GM19455 (cell line): ENCODE results near the gene YIF1A.
A peak's percentile ranks its signal among the peaks of the same experiment; 100 is the strongest.
"Not testable (repeated sequence)": the region's sequence is repeated elsewhere in the genome, so short reads cannot be mapped to it uniquely, and the experiment has no call there.

ENCODE experiments used
- ATAC-seq: cut with Tn5 transposase; IDR thresholded peaks from one replicate; pipeline ENCODE4 v1.9.1; 2021; ENCODE audit not compliant: unreplicated experiment

YIF1A gene

GRCh38 chr11:66287211-66287888 lies 1.6 kb downstream of the YIF1A start:
- no peak for ATAC-seq

- ATAC-seq = no peak
Observed at GRCh38 chr11:66286699-66287098, 2.2 kb downstream of the YIF1A start.

- ATAC-seq = no peak
Observed at GRCh38 chr11:66285250-66285947, 3.5 kb downstream of the YIF1A start.

GRCh38 chr11:66284526-66285078 lies 4.3 kb downstream of the YIF1A start:
- no peak for ATAC-seq

- no peak for ATAC-seq
Observed at GRCh38 chr11:66283461-66284105, 5.4 kb downstream of the YIF1A start.

GRCh38 chr11:66282468-66283455 lies 6.2 kb downstream of the YIF1A start:
- peak; percentile 71 for ATAC-seq

- ATAC-seq = no peak
Observed at GRCh38 chr11:66281776-66282467, 7.0 kb downstream of the YIF1A start.

- ATAC-seq = no peak
Observed at GRCh38 chr11:66281001-66281400, 7.9 kb downstream of the YIF1A start.

GRCh38 chr11:66280428-66280827 lies 8.5 kb downstream of the YIF1A start:
- ATAC-seq = no peak

- ATAC-seq = no peak
Observed at GRCh38 chr11:66279092-66279734, 9.7 kb downstream of the YIF1A start.

GRCh38 chr11:66278363-66279091 lies 10.4 kb downstream of the YIF1A start:
- no peak for ATAC-seq

- no peak for ATAC-seq
Observed at GRCh38 chr11:66277471-66278362, 11.2 kb downstream of the YIF1A start, which contains the start of gene CNIH2. TSS of gene CNIH2 (plus strand) at chr11:66278175. CDS start at chr11:66278457, 282 bp downstream.

GRCh38 chr11:66277064-66277463 lies 11.9 kb downstream of the YIF1A start:
- ATAC-seq = not testable (repeated sequence)

GRCh38 chr11:66276619-66277018 lies 12.3 kb downstream of the YIF1A start:
- not testable (repeated sequence) for ATAC-seq

GRCh38 chr11:66275984-66276612 lies 12.8 kb downstream of the YIF1A start:
- ATAC-seq = no peak

- no peak for ATAC-seq
Observed at GRCh38 chr11:66275396-66275795, 13.5 kb downstream of the YIF1A start.

GRCh38 chr11:66274219-66274618 lies 14.7 kb downstream of the YIF1A start:
- no peak for ATAC-seq
